ENCODE data around the gene SMO.

Gene SMO

GRCh38 chr7:129188372-129188891, at the start of gene SMO:
TSS of gene SMO (plus strand) at chr7:129188633. CDS start at chr7:129189152, 519 bp downstream.
- DNase-seq, result peak; percentile 31

GRCh38 chr7:129143724-129144094, 44.7 kb upstream of the SMO start:
- DNase-seq, result no peak

GRCh38 chr7:129144095-129144833, 44.2 kb upstream of the SMO start, which contains the start of gene TSPAN33:
TSS of gene TSPAN33 (plus strand) at chr7:129144707. CDS start at chr7:129144981, 274 bp downstream.
- DNase-seq, result peak; percentile 81

DNA sequence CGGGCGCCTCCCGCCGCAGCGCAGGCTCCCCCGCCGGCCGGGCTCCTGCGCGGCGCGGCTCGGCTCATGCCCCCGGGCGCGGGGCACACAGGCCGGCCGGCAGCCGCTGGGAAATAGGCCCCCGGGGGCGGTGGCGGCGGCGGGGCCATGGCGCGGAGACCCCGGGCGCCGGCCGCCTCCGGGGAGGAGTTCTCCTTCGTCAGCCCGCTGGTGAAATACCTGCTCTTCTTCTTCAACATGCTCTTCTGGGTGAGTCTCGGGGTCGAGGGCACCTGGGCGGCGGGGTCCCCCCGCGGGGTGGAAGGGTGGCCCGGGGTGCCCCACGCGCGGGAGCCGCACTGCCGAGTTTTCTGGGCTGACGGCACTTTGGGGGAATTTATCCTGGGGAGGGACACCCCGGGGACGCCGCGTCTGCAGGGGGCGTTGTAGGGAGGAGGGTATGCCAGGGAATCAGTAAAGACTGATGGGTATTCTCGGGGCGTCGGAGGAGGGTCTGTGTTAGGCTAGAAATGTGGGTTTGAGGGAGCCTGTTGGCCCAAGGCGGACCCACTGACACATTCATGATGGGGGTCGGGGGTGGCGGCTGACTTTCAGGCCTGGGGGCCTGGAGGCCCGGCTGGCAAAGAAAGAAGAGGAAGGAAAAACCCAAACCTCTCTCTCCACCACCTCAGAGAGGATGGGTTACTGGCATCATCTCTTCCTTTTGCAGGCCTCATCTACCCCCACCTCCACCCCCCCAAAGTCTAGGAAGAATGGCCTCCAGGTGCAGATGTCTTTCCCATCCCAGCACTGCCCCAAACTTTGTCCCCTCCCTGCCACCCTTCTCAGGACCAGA, 43.4 kb upstream of the SMO start:
- DNase-seq, result no peak

- no peak for DNase-seq
Measured at GRCh38 chr7:129146237-129146979, 42.0 kb upstream of the SMO start.

DNA sequence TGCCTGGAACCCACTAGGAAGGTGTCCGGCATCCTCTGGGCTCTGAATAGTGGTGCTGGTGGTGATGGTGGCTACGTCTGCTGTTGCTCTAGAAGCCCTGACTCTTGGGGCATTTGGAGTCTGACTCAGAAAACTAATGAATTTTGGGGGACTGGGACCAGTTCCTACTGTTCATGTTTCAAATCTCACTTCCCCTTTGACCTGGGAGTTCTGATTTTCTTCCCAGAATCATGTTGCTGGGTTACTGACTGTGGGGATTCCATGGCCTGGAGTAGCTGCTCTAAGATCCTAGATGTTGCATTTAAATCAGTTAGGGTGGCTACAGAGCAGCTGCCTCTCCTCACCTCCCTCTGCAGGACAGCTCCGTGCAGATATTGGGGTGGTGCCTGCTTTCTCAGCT, 40.7 kb upstream of the SMO start:
- no peak for DNase-seq

DNA sequence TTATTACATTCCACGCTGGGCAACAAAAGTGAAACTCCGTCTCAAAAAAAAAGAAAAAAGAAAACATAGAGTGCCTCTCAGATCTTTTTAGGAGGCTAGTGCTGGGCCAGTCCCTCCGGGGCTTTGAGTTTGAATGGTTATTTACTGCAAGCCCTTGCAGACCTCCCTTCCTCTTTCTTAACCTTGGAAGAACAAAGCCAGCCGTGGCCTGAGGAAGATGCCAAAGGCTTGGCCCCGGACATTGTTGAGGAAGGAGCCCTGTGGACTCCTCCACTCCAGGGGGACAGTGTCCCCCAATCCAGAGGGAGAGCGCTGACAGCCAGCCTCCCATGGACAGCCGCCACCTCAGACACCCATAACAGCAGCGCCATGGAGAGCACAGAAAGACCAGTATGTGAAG, 38.9 kb upstream of the SMO start:
- DNase-seq, result no peak

- DNase-seq, result no peak
Measured at GRCh38 chr7:129150199-129150996, 38.0 kb upstream of the SMO start.

DNA sequence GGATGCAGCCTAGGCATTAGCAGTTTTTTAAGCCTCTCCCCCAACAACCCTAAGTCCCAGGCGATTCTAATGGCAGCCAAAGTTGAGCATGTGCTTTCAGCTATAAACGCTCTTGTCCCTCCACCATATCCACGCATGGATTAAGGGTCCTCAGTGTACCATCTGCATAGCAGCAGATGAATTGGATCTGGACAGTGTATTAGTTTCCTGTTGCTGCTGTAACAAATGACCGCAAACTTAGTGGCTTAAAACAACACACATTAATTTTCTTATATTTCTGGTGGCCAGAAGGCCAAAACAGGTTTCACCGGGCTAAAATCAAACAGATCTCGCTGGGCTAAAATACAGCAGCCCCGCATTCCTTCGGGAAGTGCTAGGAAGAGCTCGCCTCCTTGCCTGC, 30.8 kb upstream of the SMO start:
- no peak for DNase-seq

DNA sequence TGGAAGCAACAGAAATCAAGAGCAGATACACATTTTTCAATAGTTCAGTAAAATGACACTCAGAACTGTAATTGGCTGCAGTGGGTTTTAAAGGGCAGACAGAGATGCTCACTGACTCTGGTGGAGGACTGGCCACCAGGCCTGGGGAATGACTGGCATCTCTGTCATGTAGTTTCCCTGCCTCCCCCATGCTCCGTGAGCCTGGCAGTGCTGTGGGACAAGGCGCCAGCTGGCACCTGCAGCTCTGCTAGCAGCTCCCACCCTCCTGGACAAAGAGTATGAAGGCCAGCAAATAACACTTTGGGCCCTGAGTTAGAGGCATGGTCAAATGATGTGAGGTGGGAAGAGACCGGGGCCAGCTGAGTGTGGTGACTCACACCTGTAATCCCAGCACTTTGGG, 28.9 kb upstream of the SMO start:
- no peak for DNase-seq

GRCh38 chr7:129160161-129160905, 28.1 kb upstream of the SMO start:
- peak; percentile 63 for DNase-seq

DNA sequence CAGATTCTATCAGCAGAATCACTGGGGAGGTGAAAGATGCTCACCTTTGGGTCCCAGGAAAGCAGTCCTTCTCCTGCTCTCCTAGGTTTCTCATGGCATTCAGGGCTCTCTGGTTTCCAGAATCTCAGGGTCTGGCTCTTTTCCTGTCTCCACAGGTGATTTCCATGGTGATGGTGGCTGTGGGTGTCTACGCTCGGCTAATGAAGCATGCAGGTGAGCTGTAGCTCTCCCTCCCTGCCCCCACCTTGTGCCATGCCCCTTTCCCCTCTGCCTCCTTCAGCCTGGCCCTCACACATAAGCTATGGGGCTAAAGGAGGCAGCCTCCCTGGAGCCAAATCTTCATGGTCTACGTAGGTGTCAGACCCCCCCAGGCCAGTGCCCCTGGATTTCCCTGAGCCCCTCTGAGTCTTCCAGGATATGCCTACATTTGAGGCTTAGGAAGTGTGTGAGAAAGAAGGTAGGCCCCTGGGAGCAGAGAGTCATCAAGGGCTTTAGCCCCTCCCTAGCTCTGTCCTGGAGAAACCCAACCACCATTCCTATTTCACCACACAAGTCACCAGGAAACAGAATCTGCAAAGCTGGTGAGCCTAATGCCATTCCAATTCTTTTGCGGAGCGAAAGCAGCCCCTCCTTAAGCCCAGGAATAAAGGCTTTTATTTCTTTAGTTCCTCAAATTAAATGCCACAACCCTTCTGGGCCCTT, 26.8 kb upstream of the SMO start:
- DNase-seq, result no peak

DNA sequence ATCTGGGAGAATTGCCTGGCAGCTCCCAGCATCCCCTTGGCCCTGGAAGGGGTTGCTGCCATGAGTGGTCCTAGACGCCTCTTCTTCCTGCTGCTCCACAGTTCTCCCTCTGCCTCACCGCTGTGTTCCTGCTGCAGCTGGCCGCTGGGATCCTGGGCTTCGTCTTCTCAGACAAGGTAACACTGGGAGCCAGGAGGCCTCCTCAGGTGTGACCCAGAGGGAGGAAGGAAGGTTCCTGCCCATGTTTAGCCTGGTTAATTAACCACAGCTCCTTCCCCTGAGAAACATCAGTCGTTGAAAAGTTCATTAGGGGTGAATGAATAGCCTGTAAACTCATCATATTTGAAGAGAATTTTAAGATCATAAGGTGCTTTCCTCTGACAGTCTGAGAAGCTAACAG, 25.7 kb upstream of the SMO start:
- DNase-seq, result no peak

- DNase-seq, result peak; percentile 49
Measured at GRCh38 chr7:129163875-129164544, 24.4 kb upstream of the SMO start.

DNA sequence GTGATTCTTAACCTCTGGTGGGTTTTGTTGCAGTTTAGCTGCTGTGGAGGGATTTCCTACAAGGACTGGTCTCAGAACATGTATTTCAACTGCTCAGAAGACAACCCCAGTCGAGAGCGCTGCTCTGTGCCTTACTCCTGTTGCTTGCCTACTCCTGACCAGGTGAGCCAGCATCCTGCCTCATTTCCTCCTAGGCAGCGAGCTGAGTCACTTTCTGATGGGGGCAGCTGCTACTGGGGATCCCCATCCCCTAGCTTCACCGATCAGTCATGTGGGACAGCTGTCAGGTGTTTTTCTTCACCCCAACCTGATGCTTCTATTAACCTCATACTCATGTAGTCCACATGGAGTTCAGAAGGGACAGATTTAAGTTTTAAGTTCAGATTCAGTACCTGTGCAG, 21.7 kb upstream of the SMO start:
- DNase-seq, result no peak

- DNase-seq, result no peak
Measured at GRCh38 chr7:129167817-129168216, 20.6 kb upstream of the SMO start.

DNA sequence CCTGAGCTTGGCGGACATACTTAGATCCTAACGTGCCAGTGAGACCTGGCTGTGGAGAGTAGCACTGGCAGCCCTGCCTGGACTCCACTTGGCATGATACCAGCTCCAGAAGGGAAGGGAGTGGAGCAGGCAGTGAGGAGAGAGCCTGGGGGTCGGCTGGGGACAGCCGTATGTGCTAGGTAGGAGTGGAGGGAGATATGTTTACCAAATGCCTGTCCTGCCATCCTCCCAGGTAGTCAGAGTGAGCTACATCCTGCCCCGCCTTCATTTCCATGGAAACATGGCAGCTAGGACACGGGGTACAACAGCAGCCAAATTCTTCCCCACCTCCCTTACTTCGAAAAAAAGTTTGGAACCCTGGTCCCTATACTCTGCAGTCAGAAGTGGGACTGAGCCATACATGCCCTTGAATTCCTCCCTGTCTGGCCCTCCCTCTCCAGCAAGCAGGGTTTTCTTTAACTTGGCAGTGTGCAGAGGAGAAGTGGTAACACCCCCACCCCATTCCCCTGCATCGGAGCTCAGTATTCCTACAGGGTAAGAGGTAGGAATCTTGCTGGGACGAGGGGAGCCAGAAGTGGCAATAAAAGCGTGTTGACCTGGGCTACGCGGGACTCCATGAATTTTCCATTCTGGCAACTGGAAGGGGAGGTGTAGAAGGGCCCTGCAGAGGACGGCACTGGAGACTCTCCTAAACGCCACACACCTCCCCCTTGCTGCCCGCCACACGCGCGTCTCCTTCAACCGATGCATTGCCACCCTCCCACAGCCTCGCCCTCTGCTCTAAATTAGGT, 20.0 kb upstream of the SMO start:
- peak; percentile 55 for DNase-seq

- peak; percentile 47 for DNase-seq
Measured at GRCh38 chr7:129169171-129169671, 19.2 kb upstream of the SMO start.
